Breast epithelium (tissue), 4 donors: Measurements from ENCODE around the gene RABAC1. TPM values are rescaled to one million over a fixed set of nuclear protein-coding genes. Genes with fewer than 3 reads are reported as not detected.

Experiments
- DNase-seq, 2 donors: peaks; one replicate each; pipeline ENCODE4 v3.0.0-alpha.2; 2019; ENCODE audit warnings: low spot score in 2 of 2
- H3K27ac ChIP-seq, 2 donors: fragments of 200-600 bp; sonication (generic) in 1 of 2; one replicate each; pipeline ENCODE4 v1.5.1; 2016 to 2019; ENCODE audit warnings: mild to moderate bottlenecking in 1 of 2
- H3K27me3 ChIP-seq, 2 donors: fragments of 200-600 bp; sonication (generic) in 1 of 2; one replicate each; pipeline versions ENCODE4 v1.5.1 to v1.6.0; 2017 to 2019; ENCODE audit warnings: control low read depth in 1 of 2, mild to moderate bottlenecking in 1 of 2
- H3K36me3 ChIP-seq: fragments of 200-600 bp; one replicate; pipeline ENCODE4 v1.5.1; 2019
- H3K4me1 ChIP-seq, 2 donors: fragments of 200-600 bp; sonication (generic); one replicate each; pipeline ENCODE4 v1.5.1; 2016 to 2019; ENCODE audit warnings: control low read depth in 1 of 2
- H3K4me3 ChIP-seq, 3 donors: fragments of 200-600 bp; sonication (generic); 1 replicate in 2 of 3; 2 replicates in 1 of 3; pipeline ENCODE4 v1.5.1; 2016 to 2019; ENCODE audit warnings: mild to moderate bottlenecking in 3 of 3, moderate library complexity in 2 of 3
- H3K9me3 ChIP-seq, 2 donors: fragments of 200-600 bp; sonication (generic) in 1 of 2; one replicate each; pipeline ENCODE4 v1.5.1; 2016 to 2019; ENCODE audit warnings: control low read depth in 1 of 2
- CTCF ChIP-seq, 3 donors: fragments of 450-650 bp; IDR thresholded peaks; one replicate each; pipeline ENCODE4 v1.5.1; 2016 to 2017; ENCODE audit warnings: antibody characterized with exemption in 3 of 3, mild to moderate bottlenecking in 3 of 3, moderate library complexity in 3 of 3
- POLR2A ChIP-seq: fragments of 450-650 bp; IDR thresholded peaks from one replicate; pipeline ENCODE4 v1.6.1; 2016; ENCODE audit warnings: antibody characterized with exemption, mild to moderate bottlenecking, moderate library complexity
- POLR2AphosphoS5 ChIP-seq, 3 donors: sonication (generic); formaldehyde crosslinking; IDR thresholded peaks; one replicate each; pipeline ENCODE4 v1.6.1; 2017; ENCODE audit warnings: antibody characterized with exemption in 3 of 3
- intact Hi-C: fragments of 100-400 bp; cut with DNase I; formaldehyde crosslinking; loops from one replicate; pipeline ENCODE4 v1.15.1; 2023; ENCODE audit warnings: low total_unique reads
- total RNA-seq, 3 donors: library from RNA; depleted of rRNA; stranded (reverse); fragments of >200 nt; gene quantifications; one replicate each; pipeline ENCODE4 v1.1.0, GENCODE V29; 2016

RABAC1 gene
- total RNA-seq, 3 donors from 2014 or later = 150 to 190 (median 153) TPM

GRCh38 chr19:41921577-41922576 lies 37.2 kb downstream of the RABAC1 start:
- intact Hi-C loops = no loop called here
- TF ChIP-seq CTCF (IDR thresholded peaks at IDR 0.05) (no peak), POLR2AphosphoS5 (IDR thresholded peaks at IDR 0.05) (no peak), POLR2A (no peak)
- H3K36me3 ChIP-seq = no peaks in the 10 kb centered on the region
- no peaks in the 10 kb centered on the region for H3K4me1 ChIP-seq
- no peak overlapping the region for H3K27ac ChIP-seq
- no peaks in the 10 kb centered on the region for H3K9me3 ChIP-seq
- no peak for DNase-seq
- H3K27me3 ChIP-seq = peaks cover 6 to 80% of the 10 kb centered on the region in 2 donors
- H3K4me3 ChIP-seq = no peak overlapping the region

DNA sequence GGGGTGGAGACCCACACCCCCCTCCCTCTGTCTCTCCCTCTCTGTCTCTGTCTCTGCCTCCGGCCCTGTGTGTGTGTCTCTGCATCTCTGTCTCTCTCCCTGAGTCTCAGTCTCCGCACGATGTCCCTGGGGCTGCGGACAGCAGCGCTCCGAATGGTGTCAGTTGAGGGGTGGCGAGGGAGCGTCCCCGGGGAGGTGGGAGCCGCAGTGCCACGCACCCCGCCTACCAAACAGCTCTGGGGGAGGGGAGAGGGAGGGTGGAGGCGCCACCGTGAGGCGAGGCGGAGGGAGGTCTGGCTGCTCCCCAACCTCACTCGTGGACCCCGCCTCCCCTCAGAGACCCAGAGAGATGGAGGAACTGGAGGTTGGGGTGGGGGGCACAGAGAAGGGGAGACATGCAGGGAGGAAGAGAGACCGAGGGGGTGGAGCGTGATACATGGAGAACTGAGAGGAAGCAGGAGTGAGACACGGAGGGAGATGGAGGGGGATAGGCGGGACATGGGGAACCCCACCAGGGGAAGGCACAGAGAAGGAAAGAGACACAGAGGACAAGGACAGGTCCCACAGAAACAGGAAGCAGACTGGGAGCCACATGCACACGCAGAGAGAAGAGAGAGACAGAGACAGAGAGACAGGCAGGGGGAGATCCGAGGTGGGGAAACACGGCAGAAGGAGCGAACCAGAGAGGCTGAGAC lies 38.1 kb downstream of the RABAC1 start:
- no peaks in the 10 kb centered on the region for H3K9me3 ChIP-seq
- no peak for DNase-seq
- H3K27ac ChIP-seq = no peak overlapping the region
- no peak overlapping the region for H3K4me3 ChIP-seq
- H3K36me3 ChIP-seq = no peaks in the 10 kb centered on the region
- no peaks in the 10 kb centered on the region for H3K4me1 ChIP-seq
- peaks cover 3 to 79% of the 10 kb centered on the region in 2 donors for H3K27me3 ChIP-seq
- no peak for TF ChIP-seq POLR2A
- no peak for TF ChIP-seq CTCF (IDR thresholded peaks at IDR 0.05)
- TF ChIP-seq POLR2AphosphoS5 (IDR thresholded peaks at IDR 0.05) = no peak
- intact Hi-C loops = no loop called here

DNA sequence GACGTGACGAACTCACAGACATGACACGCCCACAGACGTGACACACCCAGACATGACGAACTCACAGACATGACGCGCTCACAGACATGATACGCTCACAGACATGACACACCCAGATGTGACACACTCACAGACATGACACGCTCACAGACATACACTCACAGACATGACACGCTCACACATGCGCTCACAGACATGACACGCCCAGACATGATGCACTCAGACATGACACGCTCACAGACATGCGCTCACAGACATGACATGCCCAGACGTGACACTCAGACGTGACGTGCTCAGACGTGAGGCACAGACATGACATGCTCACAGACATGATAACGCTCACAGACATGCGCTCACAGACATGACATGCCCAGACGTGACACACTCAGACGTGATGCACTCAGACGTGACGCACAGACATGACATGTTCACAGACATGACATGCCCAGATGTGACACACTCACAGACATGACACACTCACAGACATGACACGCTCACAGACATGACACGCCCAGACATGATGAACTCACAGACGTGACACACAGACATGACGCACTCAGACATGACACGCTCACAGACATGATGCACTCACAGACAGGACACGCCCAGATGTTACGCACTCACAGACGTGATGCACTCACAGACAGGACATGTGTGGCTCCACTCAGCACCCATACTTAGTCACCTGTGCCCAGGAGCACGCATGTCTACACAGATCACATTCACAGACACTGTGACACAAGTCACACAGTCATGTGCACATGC lies 39.0 kb downstream of the RABAC1 start:
- no peak for TF ChIP-seq CTCF (IDR thresholded peaks at IDR 0.05)
- no peak for TF ChIP-seq POLR2A
- no peak for TF ChIP-seq POLR2AphosphoS5 (IDR thresholded peaks at IDR 0.05)
- no peaks in the 10 kb centered on the region for H3K9me3 ChIP-seq
- intact Hi-C loops = no loop called here
- H3K27ac ChIP-seq = no peak overlapping the region
- H3K4me1 ChIP-seq = peaks cover 0 to 3% of the 10 kb centered on the region in 2 donors
- H3K36me3 ChIP-seq = no peaks in the 10 kb centered on the region
- no peak for DNase-seq
- H3K27me3 ChIP-seq = peaks cover 7 to 79% of the 10 kb centered on the region in 2 donors
- H3K4me3 ChIP-seq = no peak overlapping the region

DNA sequence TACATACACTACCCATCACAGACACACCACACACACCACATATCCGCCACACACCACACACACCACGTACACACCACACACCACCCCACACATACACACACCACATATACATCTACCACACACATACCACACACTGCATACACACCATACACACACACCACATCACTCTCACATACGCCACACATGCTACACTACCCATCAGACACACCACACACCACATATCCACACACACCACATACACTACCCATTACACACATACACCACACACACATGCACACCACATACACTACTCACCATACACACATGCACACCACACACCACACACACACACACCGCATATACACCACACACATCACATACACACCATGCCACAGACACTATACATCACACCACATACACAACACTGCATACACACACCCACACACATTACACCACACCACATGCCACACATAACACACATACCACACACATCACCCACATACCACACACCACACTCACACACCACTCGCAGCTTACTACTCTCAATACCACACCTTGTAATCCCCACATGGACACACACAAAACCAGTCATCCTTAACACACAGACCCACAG lies 40.4 kb downstream of the RABAC1 start:
- DNase-seq = no peak
- Histone ChIP-seq H3K27me3 (peaks cover 7 to 76% of the 10 kb centered on the region in 2 donors), H3K9me3 (no peaks in the 10 kb centered on the region), H3K36me3 (no peaks in the 10 kb centered on the region), H3K4me3 (no peak overlapping the region), H3K4me1 (peaks cover 0 to 5% of the 10 kb centered on the region in 2 donors), H3K27ac (no peak overlapping the region)
- intact Hi-C loops = no loop called here
- TF ChIP-seq POLR2A (no peak), POLR2AphosphoS5 (IDR thresholded peaks at IDR 0.05) (no peak)

DNA sequence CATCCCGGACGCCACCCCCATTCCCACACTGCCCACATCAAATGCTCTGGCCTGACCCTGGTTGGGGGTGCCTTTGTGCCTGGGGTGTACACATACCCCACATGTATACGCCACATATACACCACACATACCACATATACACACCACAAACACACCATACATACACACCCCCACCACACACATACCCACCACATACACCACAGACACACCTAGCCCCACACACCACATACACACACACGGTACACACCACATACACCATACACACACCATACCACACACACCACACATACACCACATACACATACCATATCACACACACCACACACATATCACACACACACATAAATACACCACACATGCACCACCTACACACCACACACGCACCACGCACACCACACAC lies 41.0 kb downstream of the RABAC1 start:
- intact Hi-C loops = no loop called here
- H3K9me3 ChIP-seq = no peaks in the 10 kb centered on the region
- DNase-seq = no peak
- peaks cover 3 to 5% of the 10 kb centered on the region in 2 donors for H3K4me1 ChIP-seq
- H3K36me3 ChIP-seq = no peaks in the 10 kb centered on the region
- peaks cover 7 to 79% of the 10 kb centered on the region in 2 donors for H3K27me3 ChIP-seq
- no peak overlapping the region for H3K27ac ChIP-seq
- TF ChIP-seq POLR2AphosphoS5 (IDR thresholded peaks at IDR 0.05) (no peak), POLR2A (no peak), CTCF (IDR thresholded peaks at IDR 0.05) (no peak)
- H3K4me3 ChIP-seq = no peak overlapping the region
